ENCODE results near the gene SLC4A3. TPM values are rescaled to one million over a fixed set of nuclear protein-coding genes. Genes with fewer than 3 reads are reported as not detected.

SLC4A3 gene
- polyA plus RNA-seq, 1 of the 3 experiments (the other 2 are of a cell fraction): 12.3 TPM

GRCh38 chr2:219634951-219635751 is 7.7 kb downstream of the SLC4A3 start:
- ChIA-PET POLR2A (interaction anchor here (0.6 kb wide), 1 partner anchor 9 kb away, joined by 3 read pairs; no protein-coding TSS in a partner anchor), CTCF (interaction anchor here (1.0 to 2.4 kb wide), 4 partner anchors 75 to 94 kb away, joined by 3 to 9 read pairs (median 8); no protein-coding TSS in a partner anchor)
- Histone ChIP-seq H3K4me3 (ENCODE audit: low read depth in 2 of 2, low read length in 1 of 2) (no peak overlapping the region), H3K9me3 (no peaks in the 10 kb centered on the region), H3K27ac (ENCODE audit: low read depth in 2 of 2, low read length in 1 of 2) (no peak overlapping the region), H3K36me3 (replicated peaks in 1 of 2; ENCODE audit: control insufficient read depth in 1 of 2, insufficient read depth in 2 of 2, low read length in 1 of 2) (peaks cover 0 to 5% of the 10 kb centered on the region in 2 experiments), H3K4me2 (no peak overlapping the region), H3F3A (replicated peaks; ENCODE audit: insufficient read depth) (no peaks in the 10 kb centered on the region), H4K20me1 (ENCODE audit: insufficient read depth) (no peaks in the 10 kb centered on the region), H2AFZ (ENCODE audit: low read depth) (no peak overlapping the region), H3K9me2 (no peaks in the 10 kb centered on the region), H3K9ac (no peak overlapping the region), H3K4me1 (ENCODE audit: control insufficient read depth in 1 of 2, insufficient read depth in 2 of 2, low read depth in 1 of 2, low read length in 1 of 2) (no peaks in the 10 kb centered on the region; a peak in 1 of 4 replicates), H3K79me2 (ENCODE audit: insufficient read depth) (no peaks in the 10 kb centered on the region), H3K27me3 (ENCODE audit: insufficient read depth) (no peaks in the 10 kb centered on the region)
- WGBS (ENCODE audit: low lambda C conversion rate): 87% methylated on average over 16 of the region's 22 CpGs
- peak; percentile 15 for DNase-seq
- TF ChIP-seq MAX (IDR thresholded peaks at IDR 0.05; ENCODE audit: low read depth) (no peak), MEF2A (IDR thresholded peaks at IDR 0.05; ENCODE audit: borderline replicate concordance, low read depth) (no peak), ELF1 (IDR thresholded peaks at IDR 0.05) (no peak), SIN3A (IDR thresholded peaks at IDR 0.05; ENCODE audit: borderline replicate concordance, low read depth, low read length) (no peak), NFIC (IDR thresholded peaks at IDR 0.05; ENCODE audit: borderline replicate concordance) (no peak), EZH2phosphoT487 (IDR thresholded peaks at IDR 0.05; ENCODE audit: borderline replicate concordance, low read depth) (no peak), USF2 (IDR thresholded peaks at IDR 0.05; ENCODE audit: borderline replicate concordance, low read depth, low read length) (no peak), CHD2 (IDR thresholded peaks at IDR 0.05; ENCODE audit: low read length, partially characterized antibody) (no peak), FOXM1 (IDR thresholded peaks at IDR 0.05; ENCODE audit: low read depth) (no peak), TAF1 (IDR thresholded peaks at IDR 0.05; ENCODE audit: borderline replicate concordance, low read depth, low read length) (no peak), RFX5 (IDR thresholded peaks at IDR 0.05; ENCODE audit: low read length) (no peak), JUND (IDR thresholded peaks at IDR 0.05) (no peak), CTCF (IDR thresholded peaks at IDR 0.05) (no peak), IRF3 (IDR thresholded peaks at IDR 0.05; ENCODE audit: low read depth, low read length) (no peak), RXRA (IDR thresholded peaks at IDR 0.05; ENCODE audit: borderline replicate concordance, low read depth) (no peak)
